Calu3 (cell line): Measurements from ENCODE around the gene AHNAK2. TPM values are rescaled to one million over a fixed set of nuclear protein-coding genes. Genes with fewer than 3 reads are reported as not detected.

Source experiments
- BruUV-seq: library from RNA; stranded (reverse); fragments of 400-500 nt; replicated peaks from 2 replicates; lab custom pipeline; 2021; lab: Mats Ljungman, UMichigan
- CTCF ChIA-PET: fragments of 300-600 bp; sonication (Branson Sonifier 250); formaldehyde crosslinking; loops from one replicate; lab custom pipeline; 2022; ENCODE audit warnings: antibody characterized with exemption; lab: Charles Lee
- DNase-seq: peaks from one replicate; pipeline ENCODE4 v3.0.0; 2022
- H3K27ac Mint-ChIP-seq: one replicate; pipeline ENCODE4 v1.8.0; 2022; ENCODE audit warnings: mixed read lengths; ENCODE audit not compliant: unreplicated experiment
- H3K27me3 Mint-ChIP-seq: one replicate; pipeline ENCODE4 v1.8.0; 2022; ENCODE audit warnings: mixed read lengths; ENCODE audit not compliant: unreplicated experiment
- H3K36me3 Mint-ChIP-seq: one replicate; pipeline ENCODE4 v1.8.0; 2022; ENCODE audit warnings: mild to moderate bottlenecking, moderate library complexity, mixed read lengths; ENCODE audit not compliant: insufficient read depth, unreplicated experiment
- H3K4me1 Mint-ChIP-seq: one replicate; pipeline ENCODE4 v1.8.0; 2022; ENCODE audit warnings: mild to moderate bottlenecking, low read depth, mixed read lengths; ENCODE audit not compliant: unreplicated experiment
- H3K4me3 Mint-ChIP-seq: one replicate; pipeline ENCODE4 v1.8.0; 2022; ENCODE audit warnings: mild to moderate bottlenecking, low read depth, moderate library complexity, mixed read lengths; ENCODE audit not compliant: unreplicated experiment
- H3K9me3 Mint-ChIP-seq: one replicate; pipeline ENCODE4 v1.8.0; 2022; ENCODE audit warnings: low read depth, mixed read lengths; ENCODE audit not compliant: unreplicated experiment
- intact Hi-C: fragments of 100-400 bp; cut with micrococcal nuclease; formaldehyde crosslinking; loops from one replicate; pipeline ENCODE4 v1.10.0; 2022; ENCODE audit not compliant: unreplicated experiment
- total RNA-seq: library from RNA; stranded (reverse); gene quantifications from 2 replicates; pipeline ENCODE4 v1.2.3, GENCODE V29; 2022
- TF ChIP-seq, protein P1 (sequence below): fragments of 200-600 bp; IDR thresholded peaks from one replicate; pipeline ENCODE4 v1.8.0; 2022; ENCODE audit warnings: antibody characterized with exemption; ENCODE audit not compliant: unreplicated experiment

The AHNAK2 gene
- total RNA-seq, 1 experiment from 2014 or later, result 42.0 TPM

DNA sequence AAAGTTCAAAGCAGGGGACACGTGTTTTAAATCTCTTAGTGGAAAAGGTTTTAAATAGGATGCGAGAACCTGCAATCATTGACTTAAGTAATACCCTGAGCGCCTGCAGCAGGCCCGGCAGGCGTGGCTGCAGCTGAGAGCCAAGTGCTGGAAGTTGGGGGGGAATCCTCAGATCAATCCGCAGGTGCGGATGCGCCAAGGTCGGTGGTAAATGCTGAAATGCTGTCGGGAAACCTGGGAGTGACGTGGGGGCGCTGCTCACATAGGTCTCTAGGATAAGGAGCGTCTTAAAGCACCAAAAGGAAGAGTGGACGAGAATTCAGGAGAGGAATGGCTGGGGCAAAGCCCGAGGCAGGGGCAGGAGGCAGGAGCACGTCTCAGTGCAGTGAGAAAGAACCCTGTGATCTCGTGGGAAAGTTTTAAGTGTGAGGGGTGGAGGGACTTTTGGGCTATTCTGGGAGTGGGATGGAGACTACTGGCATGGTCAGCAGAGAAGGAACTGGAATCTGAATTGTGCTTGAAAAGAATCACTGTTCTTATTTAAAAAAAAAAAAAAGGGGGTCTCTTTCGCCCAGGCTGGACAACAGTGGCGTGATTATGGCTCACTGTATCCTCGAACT, 43.6 kb upstream of the AHNAK2 start:
- H3K9me3 Mint-ChIP-seq, result peaks cover under 1% of the 10 kb centered on the region
- H3K36me3 Mint-ChIP-seq, result peaks cover 51% of the 10 kb centered on the region
- H3K4me3 Mint-ChIP-seq, result peak overlapping the region; percentile 96
- intact Hi-C loops, result loop anchor here (5.0 kb wide), 1 partner anchor 49 kb away; no protein-coding TSS in a partner anchor
- H3K4me1 Mint-ChIP-seq, result peaks cover 34% of the 10 kb centered on the region
- DNase-seq, result peak; percentile 79
- CTCF ChIA-PET, result no interaction called here
- BruUV-seq, result TSS peak; percentile 86
- H3K27ac Mint-ChIP-seq, result peak overlapping the region; percentile 97
- H3K27me3 Mint-ChIP-seq, result no peaks in the 10 kb centered on the region
- TF ChIP-seq, protein P1, sequence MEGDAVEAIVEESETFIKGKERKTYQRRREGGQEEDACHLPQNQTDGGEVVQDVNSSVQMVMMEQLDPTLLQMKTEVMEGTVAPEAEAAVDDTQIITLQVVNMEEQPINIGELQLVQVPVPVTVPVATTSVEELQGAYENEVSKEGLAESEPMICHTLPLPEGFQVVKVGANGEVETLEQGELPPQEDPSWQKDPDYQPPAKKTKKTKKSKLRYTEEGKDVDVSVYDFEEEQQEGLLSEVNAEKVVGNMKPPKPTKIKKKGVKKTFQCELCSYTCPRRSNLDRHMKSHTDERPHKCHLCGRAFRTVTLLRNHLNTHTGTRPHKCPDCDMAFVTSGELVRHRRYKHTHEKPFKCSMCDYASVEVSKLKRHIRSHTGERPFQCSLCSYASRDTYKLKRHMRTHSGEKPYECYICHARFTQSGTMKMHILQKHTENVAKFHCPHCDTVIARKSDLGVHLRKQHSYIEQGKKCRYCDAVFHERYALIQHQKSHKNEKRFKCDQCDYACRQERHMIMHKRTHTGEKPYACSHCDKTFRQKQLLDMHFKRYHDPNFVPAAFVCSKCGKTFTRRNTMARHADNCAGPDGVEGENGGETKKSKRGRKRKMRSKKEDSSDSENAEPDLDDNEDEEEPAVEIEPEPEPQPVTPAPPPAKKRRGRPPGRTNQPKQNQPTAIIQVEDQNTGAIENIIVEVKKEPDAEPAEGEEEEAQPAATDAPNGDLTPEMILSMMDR, result no peak

DNA sequence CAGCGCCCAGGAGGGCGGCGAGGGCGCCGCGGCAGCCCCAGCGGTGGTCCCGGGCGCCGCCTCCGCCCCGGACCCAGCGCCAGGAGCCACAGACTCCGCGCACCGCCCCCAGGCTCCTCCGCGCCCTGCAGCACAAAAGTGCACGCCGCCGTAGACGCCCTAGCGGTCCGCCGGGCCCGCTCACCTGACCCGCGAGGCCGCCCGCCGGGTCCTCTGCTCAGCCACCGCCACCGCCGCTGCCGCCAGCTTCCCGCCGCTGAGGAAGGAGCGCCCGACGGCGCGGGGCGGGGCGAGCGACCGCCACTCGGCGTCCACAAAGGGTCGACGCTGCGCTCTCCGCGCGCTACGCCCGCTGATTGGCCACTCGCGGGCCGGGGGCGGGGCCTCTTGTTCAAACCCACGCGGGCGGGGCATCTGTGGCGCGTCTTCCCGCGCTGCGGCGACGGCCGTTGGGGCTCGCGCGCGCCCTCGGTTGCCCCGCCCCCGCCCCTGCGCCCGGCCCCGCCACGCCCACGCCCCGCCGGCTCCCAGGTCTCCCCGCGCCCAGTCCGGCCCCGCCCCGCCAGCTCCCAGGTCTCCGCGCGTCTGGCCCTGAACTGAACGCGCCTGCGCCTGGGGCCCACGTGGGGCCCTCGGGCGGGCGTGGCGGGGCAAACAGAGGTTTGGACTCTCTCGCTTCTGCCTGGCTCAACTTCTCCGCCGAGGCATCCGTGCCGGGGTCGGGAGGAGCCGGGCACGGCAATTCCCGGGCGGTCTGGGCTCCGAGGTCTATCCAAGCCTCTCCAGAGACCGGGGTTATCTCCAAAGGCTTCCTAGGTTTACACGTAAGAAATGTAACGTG, 42.9 kb upstream of the AHNAK2 start, which contains the start of gene CDCA4:
CDCA4 (minus strand) TSS at position 269 of the 841 bp plus-strand sequence. CDS start 9,154 bp downstream, outside the sequence.
- no TSS peak for BruUV-seq

DNA sequence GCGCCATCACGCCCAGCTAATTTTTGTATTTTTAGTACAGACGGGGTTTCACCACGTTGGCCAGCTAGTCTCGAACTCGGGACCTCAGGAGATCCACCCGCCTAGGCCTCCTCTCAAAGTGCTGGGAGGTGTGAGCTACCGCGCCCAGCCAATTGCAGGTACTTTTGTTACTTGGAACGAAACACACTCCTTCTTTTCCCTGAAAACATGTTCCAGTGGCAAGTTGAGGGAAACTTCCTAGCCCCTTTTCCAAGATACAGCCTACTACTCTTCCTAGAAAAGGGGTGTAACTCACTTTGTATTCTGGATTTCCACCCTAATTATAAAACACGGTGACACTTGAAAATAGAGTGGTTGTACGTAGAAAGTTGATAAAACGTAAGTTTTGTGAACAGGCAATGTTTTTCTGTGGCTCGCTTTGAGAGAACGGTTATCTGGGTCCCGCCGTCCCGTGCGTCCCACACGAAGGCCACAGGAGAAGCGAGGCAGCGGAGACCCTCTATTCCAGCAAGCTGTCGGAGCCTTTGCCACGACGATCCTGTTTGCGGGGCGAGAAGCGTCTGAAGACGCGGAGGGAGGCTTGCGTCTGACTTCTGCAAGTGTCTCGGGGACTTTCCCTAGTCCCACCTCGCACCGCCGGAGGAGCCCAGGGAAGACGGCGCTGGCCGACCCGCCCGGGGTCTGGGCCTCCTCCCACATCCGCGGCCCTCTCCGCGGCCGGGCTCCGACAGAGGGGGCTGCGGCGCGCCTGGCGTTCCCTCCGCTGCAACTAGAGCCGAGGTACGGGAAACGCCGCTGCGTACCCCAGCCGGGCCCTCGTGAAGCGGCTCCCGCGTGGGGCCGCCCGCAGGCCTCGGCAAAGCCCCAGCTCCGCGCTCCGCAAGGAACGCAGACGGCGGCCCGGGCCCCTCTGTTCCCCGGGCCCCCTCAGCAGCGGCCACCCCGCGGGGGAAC, 42.0 kb upstream of the AHNAK2 start:
- H3K27ac Mint-ChIP-seq, result peak overlapping the region; percentile 85
- peak; percentile 46 for DNase-seq
- intact Hi-C loops, result loop anchor here (5.0 to 10.0 kb wide), 2 partner anchors 48 to 65 kb away; no protein-coding TSS in a partner anchor
- CTCF ChIA-PET, result interaction anchor here (0.9 to 1.4 kb wide), 3 partner anchors 12 to 67 kb away, joined by 3 to 8 read pairs (median 5); no protein-coding TSS in a partner anchor
- BruUV-seq, result TSS peak; percentile 68
- H3K9me3 Mint-ChIP-seq, result no peaks in the 10 kb centered on the region
- peaks cover 63% of the 10 kb centered on the region for H3K36me3 Mint-ChIP-seq
- H3K27me3 Mint-ChIP-seq, result no peaks in the 10 kb centered on the region
- TF ChIP-seq, protein P1, result no peak
- H3K4me3 Mint-ChIP-seq, result peak overlapping the region; percentile 96
- peaks cover 47% of the 10 kb centered on the region for H3K4me1 Mint-ChIP-seq

More for the DNA sequence above, 42.9 kb upstream of the AHNAK2 start, which contains the start of gene CDCA4:
- TF ChIP-seq, protein P1, result no peak
- Mint-ChIP-seq H3K4me3 (peak within 1 kb of the TSS; percentile 96), H3K27ac (peak within 1 kb of the TSS; percentile 97), H3K36me3 (peaks cover 59% of the 10 kb centered on the region), H3K4me1 (peaks cover 38% of the 10 kb centered on the region), H3K27me3 (no peaks in the 10 kb centered on the region), H3K9me3 (no peaks in the 10 kb centered on the region)
- peak; percentile 98 for DNase-seq
- intact Hi-C loops, result loop anchor here (5.0 kb wide), 1 partner anchor 49 kb away; no protein-coding TSS in a partner anchor
- CTCF ChIA-PET, result interaction anchor here (0.9 to 1.4 kb wide), 2 partner anchors 48 to 66 kb away, joined by 3 to 8 read pairs; no protein-coding TSS in a partner anchor
